GM12878 (cell line): ENCODE results near the gene NCOA6. TPM values are rescaled to one million over a fixed set of nuclear protein-coding genes. Genes with fewer than 3 reads are reported as not detected.
A peak's percentile ranks its signal among the peaks of the same experiment; 100 is the strongest.

Experiments
- BACH1 ChIP-seq: fragments of 450-650 bp; IDR thresholded peaks from 2 replicates; pipeline ENCODE4 v1.6.1; 2017; ENCODE audit warnings: mild to moderate bottlenecking, borderline replicate concordance
- CEBPB ChIP-seq, 2 experiments: fragments of 150-350 bp in 1 of 2; IDR thresholded peaks; 2 replicates each; pipeline ENCODE4 v1.6.1; 2012 to 2014; ENCODE audit warnings: low read depth in 2 of 2, low read length in 2 of 2, borderline replicate concordance in 1 of 2, inconsistent platforms in 1 of 2
- CHD2 ChIP-seq: IDR thresholded peaks from 2 replicates; pipeline ENCODE4 v1.6.1; 2011; ENCODE audit warnings: low read depth, low read length, improper control_type of control experiment, borderline replicate concordance
- HDAC2 ChIP-seq: fragments of 200-600 bp; sonication (generic); IDR thresholded peaks from 2 replicates; pipeline ENCODE4 v1.6.1; 2017
- JUNB ChIP-seq: IDR thresholded peaks from 2 replicates; pipeline ENCODE4 v1.6.1; 2016; ENCODE audit warnings: antibody characterized with exemption, mild to moderate bottlenecking
- JUND ChIP-seq: IDR thresholded peaks from 2 replicates; pipeline ENCODE4 v1.6.1; 2012; ENCODE audit warnings: low read depth, mild to moderate bottlenecking, low read length, improper control_type of control experiment, moderate library complexity
- KAT2A ChIP-seq: conservative IDR thresholded peaks from 2 replicates; pipeline ENCODE4 v1.6.1; 2011; ENCODE audit warnings: low read depth, low read length; ENCODE audit not compliant: control insufficient read depth
- MYB ChIP-seq: fragments of 150-350 bp; IDR thresholded peaks from 2 replicates; pipeline ENCODE4 v1.6.1; 2014; ENCODE audit warnings: mild to moderate bottlenecking, low read depth, low read length, borderline replicate concordance
- MYC ChIP-seq: IDR thresholded peaks from 2 replicates; pipeline ENCODE4 v1.6.1; 2011; ENCODE audit warnings: mild to moderate bottlenecking, low read length, moderate library complexity, inconsistent platforms; ENCODE audit not compliant: insufficient read depth, insufficient replicate concordance, insufficient read length, severe bottlenecking
- NFIC ChIP-seq: IDR thresholded peaks from 2 replicates; pipeline ENCODE4 v1.6.1; 2012; ENCODE audit warnings: low read depth, mild to moderate bottlenecking, inconsistent platforms, low read length, moderate library complexity
- NFYB ChIP-seq: IDR thresholded peaks from 2 replicates; pipeline ENCODE4 v1.6.1; 2011; ENCODE audit warnings: low read depth, mild to moderate bottlenecking, low read length, improper control_type of control experiment, moderate library complexity; ENCODE audit not compliant: insufficient read depth
- NR2C2 ChIP-seq: IDR thresholded peaks from 2 replicates; pipeline ENCODE4 v1.6.1; 2011; ENCODE audit warnings: borderline replicate concordance, low read depth; ENCODE audit not compliant: control insufficient read depth, insufficient read length
- RCOR1 ChIP-seq: conservative IDR thresholded peaks from 2 replicates; pipeline ENCODE4 v1.6.1; 2012; ENCODE audit warnings: low read depth, low read length, improper control_type of control experiment
- SIN3A ChIP-seq: IDR thresholded peaks from 2 replicates; pipeline ENCODE4 v1.6.1; 2012; ENCODE audit warnings: low read depth, low read length, improper control_type of control experiment
- SMC3 ChIP-seq: IDR thresholded peaks from 2 replicates; pipeline ENCODE4 v1.6.1; 2011; ENCODE audit warnings: low read length, improper control_type of control experiment, borderline replicate concordance
- TCF12 ChIP-seq: IDR thresholded peaks from 2 replicates; pipeline ENCODE4 v1.6.1; 2011; ENCODE audit warnings: low read depth, mild to moderate bottlenecking, low read length
- TCF3 ChIP-seq: IDR thresholded peaks from 2 replicates; pipeline ENCODE4 v1.6.1; 2012; ENCODE audit warnings: low read depth, mild to moderate bottlenecking, low read length, borderline replicate concordance; ENCODE audit not compliant: insufficient read depth
- WRNIP1 ChIP-seq: IDR thresholded peaks from 2 replicates; pipeline ENCODE4 v1.6.1; 2011; ENCODE audit warnings: low read depth, low read length, improper control_type of control experiment, borderline replicate concordance
- ZSCAN29 ChIP-seq: fragments of 450-650 bp; IDR thresholded peaks from 2 replicates; pipeline ENCODE4 v1.6.1; 2017; ENCODE audit warnings: mild to moderate bottlenecking, moderate library complexity
- polyA plus RNA-seq, 11 experiments: library from polyadenylated mRNA; depleted of rRNA in 4 of 11; unstranded in 6 of 11; stranded (reverse) in 5 of 11; fragments of >200 nt; fragmentation: Nextera tagmentation in 4 of 11; fragmentation: Illumina TruSeq in 1 of 11; extraction: Ambion mirVana in 4 of 11; extraction: Trizol in 1 of 11; gene quantifications; 1 replicate in 1 of 11; 2 replicates in 10 of 11; pipeline versions ENCODE4 v1.2.1 to v1.2.3, GENCODE V29; 2011 to 2016; ENCODE audit warnings: inconsistent platforms in 2 of 11, missing spikeins in 2 of 11, low read depth in 1 of 11
- total RNA-seq, 4 experiments: library from RNA; depleted of rRNA in 3 of 4; stranded (reverse); fragments of >200 nt in 3 of 4; fragmentation: Illumina TruSeq in 1 of 4; extraction: Trizol in 1 of 4; gene quantifications; 2 replicates each; pipeline versions ENCODE4 v1.2.1 to v1.2.3, GENCODE V29; 2013 to 2021
- TF ChIP-seq, protein P1 (sequence below): fragments of 450-650 bp; IDR thresholded peaks from 2 replicates; pipeline ENCODE4 v1.6.1; 2017; ENCODE audit warnings: mild to moderate bottlenecking, moderate library complexity
- TF ChIP-seq, protein P2 (sequence below): fragments of 450-650 bp; IDR thresholded peaks from 2 replicates; pipeline ENCODE4 v1.6.1; 2018; ENCODE audit warnings: mild to moderate bottlenecking, low read depth, moderate library complexity; ENCODE audit not compliant: partially characterized antibody
- TF ChIP-seq, protein P3 (sequence below): fragments of 450-650 bp; formaldehyde crosslinking; IDR thresholded peaks from 2 replicates; pipeline ENCODE4 v1.4.0; 2022; ENCODE audit warnings: mild to moderate bottlenecking, moderate library complexity

Gene NCOA6
- total and polyA plus RNA-seq, 10 of the 15 experiments (the other 5 are each of a cell fraction or from before 2014, with no cell fraction given) = 6.1 to 20.6 (median 12.6) TPM

DNA sequence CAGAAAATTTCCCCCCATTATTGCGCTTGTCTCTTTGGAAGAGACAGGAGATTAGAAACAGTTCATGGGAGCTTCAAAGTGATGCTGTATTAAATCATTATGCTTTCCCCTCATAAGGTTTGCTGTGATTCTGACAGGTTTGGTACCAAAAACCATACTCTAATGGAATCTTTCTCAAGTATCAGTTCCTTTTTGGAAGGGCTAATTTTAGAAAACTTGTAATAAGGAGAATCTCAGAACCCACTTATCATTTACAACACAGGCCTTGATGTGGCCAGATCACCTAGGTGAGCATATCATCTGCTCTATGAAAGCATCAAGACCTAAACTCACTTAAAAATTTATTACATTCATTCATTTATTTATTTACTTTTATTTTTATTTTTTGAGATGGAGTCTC is 70.1 kb downstream of the NCOA6 start (continued):
- TF ChIP-seq MYB = no peak
- TF ChIP-seq TCF12 = no peak
- TF ChIP-seq CHD2 = no peak
- no peak for TF ChIP-seq KAT2A
- no peak for TF ChIP-seq NFYB
- peak; percentile 95 for TF ChIP-seq NFIC
- TF ChIP-seq ZSCAN29 = no peak
- TF ChIP-seq SIN3A = no peak
- TF ChIP-seq JUND = no peak
- TF ChIP-seq, protein P1, sequence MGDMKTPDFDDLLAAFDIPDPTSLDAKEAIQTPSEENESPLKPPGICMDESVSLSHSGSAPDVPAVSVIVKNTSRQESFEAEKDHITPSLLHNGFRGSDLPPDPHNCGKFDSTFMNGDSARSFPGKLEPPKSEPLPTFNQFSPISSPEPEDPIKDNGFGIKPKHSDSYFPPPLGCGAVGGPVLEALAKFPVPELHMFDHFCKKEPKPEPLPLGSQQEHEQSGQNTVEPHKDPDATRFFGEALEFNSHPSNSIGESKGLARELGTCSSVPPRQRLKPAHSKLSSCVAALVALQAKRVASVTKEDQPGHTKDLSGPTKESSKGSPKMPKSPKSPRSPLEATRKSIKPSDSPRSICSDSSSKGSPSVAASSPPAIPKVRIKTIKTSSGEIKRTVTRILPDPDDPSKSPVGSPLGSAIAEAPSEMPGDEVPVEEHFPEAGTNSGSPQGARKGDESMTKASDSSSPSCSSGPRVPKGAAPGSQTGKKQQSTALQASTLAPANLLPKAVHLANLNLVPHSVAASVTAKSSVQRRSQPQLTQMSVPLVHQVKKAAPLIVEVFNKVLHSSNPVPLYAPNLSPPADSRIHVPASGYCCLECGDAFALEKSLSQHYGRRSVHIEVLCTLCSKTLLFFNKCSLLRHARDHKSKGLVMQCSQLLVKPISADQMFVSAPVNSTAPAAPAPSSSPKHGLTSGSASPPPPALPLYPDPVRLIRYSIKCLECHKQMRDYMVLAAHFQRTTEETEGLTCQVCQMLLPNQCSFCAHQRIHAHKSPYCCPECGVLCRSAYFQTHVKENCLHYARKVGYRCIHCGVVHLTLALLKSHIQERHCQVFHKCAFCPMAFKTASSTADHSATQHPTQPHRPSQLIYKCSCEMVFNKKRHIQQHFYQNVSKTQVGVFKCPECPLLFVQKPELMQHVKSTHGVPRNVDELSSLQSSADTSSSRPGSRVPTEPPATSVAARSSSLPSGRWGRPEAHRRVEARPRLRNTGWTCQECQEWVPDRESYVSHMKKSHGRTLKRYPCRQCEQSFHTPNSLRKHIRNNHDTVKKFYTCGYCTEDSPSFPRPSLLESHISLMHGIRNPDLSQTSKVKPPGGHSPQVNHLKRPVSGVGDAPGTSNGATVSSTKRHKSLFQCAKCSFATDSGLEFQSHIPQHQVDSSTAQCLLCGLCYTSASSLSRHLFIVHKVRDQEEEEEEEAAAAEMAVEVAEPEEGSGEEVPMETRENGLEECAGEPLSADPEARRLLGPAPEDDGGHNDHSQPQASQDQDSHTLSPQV = no peak
- TF ChIP-seq SMC3 = no peak
- TF ChIP-seq BACH1 = no peak
- peak; percentile 93 for TF ChIP-seq JUNB
- no peak for TF ChIP-seq MYC
- TF ChIP-seq, protein P2, sequence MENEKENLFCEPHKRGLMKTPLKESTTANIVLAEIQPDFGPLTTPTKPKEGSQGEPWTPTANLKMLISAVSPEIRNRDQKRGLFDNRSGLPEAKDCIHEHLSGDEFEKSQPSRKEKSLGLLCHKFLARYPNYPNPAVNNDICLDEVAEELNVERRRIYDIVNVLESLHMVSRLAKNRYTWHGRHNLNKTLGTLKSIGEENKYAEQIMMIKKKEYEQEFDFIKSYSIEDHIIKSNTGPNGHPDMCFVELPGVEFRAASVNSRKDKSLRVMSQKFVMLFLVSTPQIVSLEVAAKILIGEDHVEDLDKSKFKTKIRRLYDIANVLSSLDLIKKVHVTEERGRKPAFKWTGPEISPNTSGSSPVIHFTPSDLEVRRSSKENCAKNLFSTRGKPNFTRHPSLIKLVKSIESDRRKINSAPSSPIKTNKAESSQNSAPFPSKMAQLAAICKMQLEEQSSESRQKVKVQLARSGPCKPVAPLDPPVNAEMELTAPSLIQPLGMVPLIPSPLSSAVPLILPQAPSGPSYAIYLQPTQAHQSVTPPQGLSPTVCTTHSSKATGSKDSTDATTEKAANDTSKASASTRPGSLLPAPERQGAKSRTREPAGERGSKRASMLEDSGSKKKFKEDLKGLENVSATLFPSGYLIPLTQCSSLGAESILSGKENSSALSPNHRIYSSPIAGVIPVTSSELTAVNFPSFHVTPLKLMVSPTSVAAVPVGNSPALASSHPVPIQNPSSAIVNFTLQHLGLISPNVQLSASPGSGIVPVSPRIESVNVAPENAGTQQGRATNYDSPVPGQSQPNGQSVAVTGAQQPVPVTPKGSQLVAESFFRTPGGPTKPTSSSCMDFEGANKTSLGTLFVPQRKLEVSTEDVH = no peak
- no peak for TF ChIP-seq WRNIP1
- TF ChIP-seq HDAC2 = no peak
- TF ChIP-seq RCOR1 = no peak
- TF ChIP-seq TCF3 = no peak
- TF ChIP-seq CEBPB (IDR thresholded peaks at IDR 0.05; ENCODE audit: borderline replicate concordance in 1 of 2, low read depth in 2 of 2, low read length in 2 of 2) = no peak
- TF ChIP-seq, protein P3, sequence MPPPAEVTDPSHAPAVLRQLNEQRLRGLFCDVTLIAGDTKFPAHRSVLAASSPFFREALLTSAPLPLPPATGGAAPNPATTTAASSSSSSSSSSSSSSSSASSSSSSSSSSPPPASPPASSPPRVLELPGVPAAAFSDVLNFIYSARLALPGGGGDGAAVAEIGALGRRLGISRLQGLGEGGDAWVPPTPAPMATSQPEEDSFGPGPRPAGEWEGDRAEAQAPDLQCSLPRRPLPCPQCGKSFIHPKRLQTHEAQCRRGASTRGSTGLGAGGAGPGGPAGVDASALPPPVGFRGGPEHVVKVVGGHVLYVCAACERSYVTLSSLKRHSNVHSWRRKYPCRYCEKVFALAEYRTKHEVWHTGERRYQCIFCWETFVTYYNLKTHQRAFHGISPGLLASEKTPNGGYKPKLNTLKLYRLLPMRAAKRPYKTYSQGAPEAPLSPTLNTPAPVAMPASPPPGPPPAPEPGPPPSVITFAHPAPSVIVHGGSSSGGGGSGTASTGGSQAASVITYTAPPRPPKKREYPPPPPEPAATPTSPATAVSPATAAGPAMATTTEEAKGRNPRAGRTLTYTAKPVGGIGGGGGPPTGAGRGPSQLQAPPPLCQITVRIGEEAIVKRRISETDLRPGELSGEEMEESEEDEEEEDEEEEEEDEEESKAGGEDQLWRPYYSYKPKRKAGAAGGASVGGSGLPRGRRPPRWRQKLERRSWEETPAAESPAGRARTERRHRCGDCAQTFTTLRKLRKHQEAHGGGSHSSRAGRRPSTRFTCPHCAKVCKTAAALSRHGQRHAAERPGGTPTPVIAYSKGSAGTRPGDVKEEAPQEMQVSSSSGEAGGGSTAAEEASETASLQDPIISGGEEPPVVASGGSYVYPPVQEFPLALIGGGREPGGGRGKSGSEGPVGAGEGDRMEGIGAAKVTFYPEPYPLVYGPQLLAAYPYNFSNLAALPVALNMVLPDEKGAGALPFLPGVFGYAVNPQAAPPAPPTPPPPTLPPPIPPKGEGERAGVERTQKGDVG (CRISPR knock-in tag) = no peak
- no peak for TF ChIP-seq NR2C2
